ES-I3 (cell line): ENCODE data around the gene TOMM6.

ENCODE experiments used
- H3K36me3 ChIP-seq: 2 replicates; pipeline ENCODE4 v1.6.1; 2013; ENCODE audit warnings: mild to moderate bottlenecking, low read length, control low read depth, moderate library complexity; ENCODE audit not compliant: insufficient read depth
- H3K4me1 ChIP-seq: 2 replicates; pipeline ENCODE4 v1.6.1; 2013; ENCODE audit warnings: mild to moderate bottlenecking, control low read depth, low read length; ENCODE audit not compliant: insufficient read depth
- H3K9ac ChIP-seq: 2 replicates; pipeline ENCODE4 v1.6.1; 2013; ENCODE audit warnings: low read depth, mild to moderate bottlenecking, low read length, moderate library complexity
- H3K9me3 ChIP-seq: 2 replicates; pipeline ENCODE4 v1.6.1; 2013; ENCODE audit warnings: mild to moderate bottlenecking, low read length, moderate library complexity; ENCODE audit not compliant: control insufficient read depth, insufficient read depth

TOMM6 gene

DNA sequence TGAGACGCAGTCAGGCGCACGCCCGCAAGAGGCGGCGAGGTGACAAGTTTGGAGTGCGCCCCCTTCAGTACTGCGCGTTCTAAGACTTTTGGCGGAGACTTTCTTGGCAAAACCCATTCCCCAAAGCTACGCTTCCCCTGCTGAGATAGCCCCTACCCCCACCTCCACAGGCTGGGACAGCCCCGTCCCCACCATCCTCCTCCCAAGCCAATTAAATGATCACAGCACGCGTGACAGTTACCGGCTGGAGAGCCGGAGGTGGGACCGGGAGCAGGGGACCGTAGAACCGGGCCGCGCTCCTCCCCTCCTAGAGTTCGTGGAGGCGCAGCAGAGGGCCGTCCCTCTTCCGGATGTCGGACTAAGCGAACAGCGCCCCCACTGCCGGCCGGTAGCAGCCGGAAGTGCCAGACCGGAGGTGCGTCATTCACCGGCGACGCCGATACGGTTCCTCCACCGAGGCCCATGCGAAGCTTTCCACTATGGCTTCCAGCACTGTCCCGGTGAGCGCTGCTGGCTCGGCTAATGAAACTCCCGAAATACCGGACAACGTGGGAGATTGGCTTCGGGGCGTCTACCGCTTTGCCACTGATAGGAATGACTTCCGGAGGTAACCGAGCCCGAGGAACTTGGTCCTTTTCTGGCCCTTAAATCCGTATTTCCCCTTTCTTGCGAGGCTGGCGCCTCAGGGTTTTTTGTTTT lies at the start of gene TOMM6:
Gene TOMM6, plus strand, starts transcription at position 476 of the 699 bp plus-strand sequence. Its CDS starts 4 bp downstream, at position 480.
- peaks cover 15% of the 10 kb centered on the region for H3K36me3 ChIP-seq
- no peaks in the 10 kb centered on the region for H3K9me3 ChIP-seq
- no peaks in the 10 kb centered on the region for H3K4me1 ChIP-seq
- peak within 1 kb of the TSS; percentile 81 for H3K9ac ChIP-seq

DNA sequence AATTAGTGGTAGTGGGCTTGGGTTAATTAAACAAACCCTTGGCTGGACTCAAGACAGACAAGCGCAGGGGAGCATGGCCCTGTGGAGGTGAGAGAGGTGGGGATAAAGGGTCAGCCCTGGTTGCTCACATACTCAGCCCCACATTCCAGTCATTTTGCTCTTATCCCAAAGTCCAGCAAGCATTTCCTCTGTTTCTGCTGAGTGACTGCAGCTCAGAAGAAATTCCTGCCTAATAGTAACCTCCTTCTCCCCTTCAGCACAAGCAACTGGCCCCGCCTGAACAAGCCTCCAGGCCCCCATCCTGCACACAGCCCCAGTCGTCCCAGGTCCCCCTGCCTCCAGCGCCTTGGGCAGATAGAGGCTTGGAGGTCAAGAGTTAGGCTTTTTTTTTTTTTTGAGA lies 48.5 kb upstream of the TOMM6 start:
- Histone ChIP-seq H3K4me1 (peaks cover 7% of the 10 kb centered on the region; the same call in 1 of the 2 replicates), H3K9me3 (no peaks in the 10 kb centered on the region), H3K9ac (no peak overlapping the region), H3K36me3 (no peaks in the 10 kb centered on the region)

DNA sequence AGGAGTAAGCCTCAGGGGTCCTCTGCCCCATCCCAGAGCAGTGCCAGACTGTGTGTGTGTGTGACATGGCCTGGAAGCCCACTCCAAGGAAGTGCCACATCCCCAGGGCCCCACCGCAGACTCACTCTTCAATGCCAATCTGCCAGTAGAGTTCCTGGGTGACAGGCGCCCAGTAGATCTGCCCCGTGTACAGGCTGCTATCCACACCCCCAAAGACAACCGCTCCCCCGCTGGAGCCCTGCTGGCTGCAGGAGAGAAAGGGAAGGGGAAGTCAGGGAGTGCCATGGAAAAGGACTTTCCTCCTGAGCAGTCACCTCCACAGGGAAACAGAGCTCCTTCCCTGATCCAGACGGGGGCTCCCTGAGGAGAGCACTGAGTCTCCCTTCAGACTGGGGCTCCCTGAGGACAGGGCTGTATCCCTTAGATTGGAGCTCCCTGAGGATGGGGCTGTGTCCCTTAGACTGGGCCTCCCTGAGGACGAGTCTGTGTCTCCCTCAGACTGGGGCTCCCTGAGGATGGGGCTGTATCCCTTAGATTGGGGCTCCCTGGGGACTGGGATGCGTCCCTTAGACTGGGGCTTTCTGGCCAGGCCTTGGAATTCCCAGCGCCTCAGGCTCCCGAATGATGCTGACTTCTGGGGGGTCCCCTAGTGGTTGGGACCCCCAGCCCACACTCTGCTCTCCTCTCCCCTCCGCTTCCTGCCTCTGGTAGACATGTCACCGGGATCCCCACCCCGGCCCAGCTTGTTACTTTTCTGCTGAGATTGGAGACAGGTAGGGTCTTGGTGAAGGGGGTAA lies 46.9 kb upstream of the TOMM6 start:
- no peak overlapping the region for H3K9ac ChIP-seq
- H3K9me3 ChIP-seq = no peaks in the 10 kb centered on the region
- no peaks in the 10 kb centered on the region for H3K36me3 ChIP-seq
- peaks cover 7% of the 10 kb centered on the region; the same call in 1 of the 2 replicates for H3K4me1 ChIP-seq

- no peaks in the 10 kb centered on the region for H3K36me3 ChIP-seq
- no peaks in the 10 kb centered on the region for H3K9me3 ChIP-seq
- H3K9ac ChIP-seq = no peak overlapping the region
- H3K4me1 ChIP-seq = peaks cover 4% of the 10 kb centered on the region; the same call in 1 of the 2 replicates
Observed at GRCh38 chr6:41741625-41742490, 45.6 kb upstream of the TOMM6 start.

DNA sequence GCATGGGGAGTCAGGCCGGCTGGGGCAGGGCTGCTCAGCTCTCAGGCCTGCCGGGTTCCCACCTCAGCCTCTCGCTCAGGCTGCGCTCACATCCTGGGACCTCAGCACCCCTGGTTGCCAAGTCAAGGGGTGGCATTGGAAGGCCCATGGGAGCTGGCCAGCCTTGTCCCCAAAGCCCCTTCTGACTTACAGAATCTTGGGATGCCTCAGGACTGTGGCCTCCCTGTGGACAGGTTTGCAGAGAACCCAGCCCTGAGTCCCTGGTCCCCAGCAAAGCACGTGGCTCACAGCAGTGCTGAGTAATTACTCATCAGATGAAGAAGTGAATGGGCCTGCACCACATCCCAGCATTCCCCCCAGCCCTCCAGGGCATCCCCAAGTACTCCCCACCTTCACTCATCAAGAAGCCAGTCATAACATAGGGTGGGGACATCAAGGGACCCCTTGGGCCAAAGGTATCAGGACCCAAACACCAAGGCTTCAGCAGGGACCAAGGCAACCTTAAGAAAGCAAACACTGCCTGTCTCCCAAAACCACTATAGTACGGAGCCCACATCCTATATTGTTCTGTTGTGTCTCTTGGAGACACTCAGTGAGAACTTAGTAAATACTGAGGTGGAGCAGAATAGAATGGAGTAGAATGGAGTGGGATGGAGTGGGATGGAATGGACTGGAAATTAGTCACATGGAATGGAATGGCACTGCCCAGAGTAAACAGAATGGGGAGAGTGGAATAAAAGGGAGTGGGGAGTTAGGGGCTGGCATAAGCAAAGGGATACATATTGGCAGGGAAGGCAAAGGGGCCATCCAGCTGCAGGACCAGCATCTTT lies 43.9 kb upstream of the TOMM6 start:
- Histone ChIP-seq H3K36me3 (no peaks in the 10 kb centered on the region), H3K4me1 (peaks cover 4% of the 10 kb centered on the region; the same call in 1 of the 2 replicates), H3K9me3 (no peaks in the 10 kb centered on the region), H3K9ac (no peak overlapping the region)

GRCh38 chr6:41744236-41744787 lies 43.2 kb upstream of the TOMM6 start:
- Histone ChIP-seq H3K9me3 (no peaks in the 10 kb centered on the region), H3K9ac (no peak overlapping the region), H3K36me3 (no peaks in the 10 kb centered on the region), H3K4me1 (no peaks in the 10 kb centered on the region)

DNA sequence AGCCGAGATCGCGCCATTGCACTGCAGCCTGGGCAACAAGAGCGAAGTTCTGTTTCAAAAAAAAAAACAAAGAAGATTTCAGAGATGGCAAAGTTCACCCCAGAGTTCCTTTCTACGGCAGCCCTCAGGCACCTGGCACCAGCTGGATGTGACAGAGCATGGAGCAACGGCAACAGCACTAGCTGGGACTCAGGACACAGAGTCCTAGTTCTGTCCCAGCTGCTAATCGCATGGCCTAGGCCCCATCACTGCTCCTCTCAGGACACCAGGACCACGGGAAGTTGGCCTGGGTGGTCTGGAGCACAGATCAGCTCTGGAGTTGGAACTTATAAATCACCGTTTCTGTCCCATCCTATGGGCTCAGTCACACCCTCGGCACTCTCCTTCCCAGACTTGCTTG lies 41.4 kb upstream of the TOMM6 start:
- H3K36me3 ChIP-seq = no peaks in the 10 kb centered on the region
- no peak overlapping the region for H3K9ac ChIP-seq
- H3K9me3 ChIP-seq = no peaks in the 10 kb centered on the region
- no peaks in the 10 kb centered on the region for H3K4me1 ChIP-seq

DNA sequence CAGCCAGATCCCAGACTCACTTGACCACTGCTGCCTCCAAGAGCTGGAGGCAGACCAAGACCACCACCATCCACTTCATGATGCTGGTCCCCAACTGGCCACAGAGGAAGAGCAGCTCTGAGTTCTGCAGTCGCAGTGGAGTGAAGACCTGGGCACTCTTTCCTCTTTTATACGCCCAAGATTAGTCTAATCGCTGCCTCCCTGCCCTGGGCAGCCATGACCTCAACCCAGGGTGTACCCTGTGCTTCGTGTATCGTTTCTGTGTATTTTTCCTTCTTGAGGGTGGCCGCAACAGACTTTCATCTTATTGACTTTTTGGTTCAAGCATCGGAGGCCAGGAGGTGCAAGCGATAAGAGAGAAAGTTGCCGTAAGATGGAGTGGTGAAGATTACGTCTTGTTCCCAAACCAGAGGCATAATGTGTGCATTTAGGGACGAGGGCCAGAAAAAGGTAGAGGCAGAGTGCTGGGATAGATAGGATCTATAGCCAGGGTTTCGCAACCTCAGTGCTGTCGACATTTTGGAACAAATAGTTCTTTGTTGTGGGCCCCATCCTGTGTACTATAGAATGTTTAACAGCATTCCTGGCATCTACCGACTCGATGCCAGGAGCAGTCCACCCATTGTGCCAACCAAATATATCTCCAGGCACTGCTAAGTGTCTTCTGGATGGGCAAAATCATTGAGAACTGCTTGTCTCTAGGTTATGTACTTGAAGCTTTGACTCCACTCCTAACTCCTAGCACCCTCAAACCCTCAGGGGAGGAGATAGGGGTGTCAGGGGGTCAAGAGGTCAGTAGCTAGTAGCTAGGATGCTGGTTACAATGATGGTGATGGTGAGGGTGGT lies 40.0 kb upstream of the TOMM6 start, which contains the start of gene PGC:
Gene PGC, minus strand, starts transcription at position 142 of the 846 bp plus-strand sequence. Its CDS starts 63 bp downstream, at position 79.
- H3K36me3 ChIP-seq = no peaks in the 10 kb centered on the region
- H3K9ac ChIP-seq = no peak within 1 kb of the TSS
- no peaks in the 10 kb centered on the region for H3K9me3 ChIP-seq
- H3K4me1 ChIP-seq = no peaks in the 10 kb centered on the region

- no peaks in the 10 kb centered on the region for H3K4me1 ChIP-seq
- H3K9me3 ChIP-seq = no peaks in the 10 kb centered on the region
- H3K36me3 ChIP-seq = no peaks in the 10 kb centered on the region
- H3K9ac ChIP-seq = no peak overlapping the region
Observed at GRCh38 chr6:41748102-41748477, 39.4 kb upstream of the TOMM6 start.

GRCh38 chr6:41748542-41748941 lies 39.0 kb upstream of the TOMM6 start:
- Histone ChIP-seq H3K36me3 (no peaks in the 10 kb centered on the region), H3K9ac (no peak overlapping the region), H3K9me3 (no peaks in the 10 kb centered on the region), H3K4me1 (no peaks in the 10 kb centered on the region)

GRCh38 chr6:41750374-41750773 lies 37.1 kb upstream of the TOMM6 start:
- no peaks in the 10 kb centered on the region for H3K9me3 ChIP-seq
- H3K9ac ChIP-seq = no peak overlapping the region
- H3K36me3 ChIP-seq = no peaks in the 10 kb centered on the region
- H3K4me1 ChIP-seq = no peaks in the 10 kb centered on the region

DNA sequence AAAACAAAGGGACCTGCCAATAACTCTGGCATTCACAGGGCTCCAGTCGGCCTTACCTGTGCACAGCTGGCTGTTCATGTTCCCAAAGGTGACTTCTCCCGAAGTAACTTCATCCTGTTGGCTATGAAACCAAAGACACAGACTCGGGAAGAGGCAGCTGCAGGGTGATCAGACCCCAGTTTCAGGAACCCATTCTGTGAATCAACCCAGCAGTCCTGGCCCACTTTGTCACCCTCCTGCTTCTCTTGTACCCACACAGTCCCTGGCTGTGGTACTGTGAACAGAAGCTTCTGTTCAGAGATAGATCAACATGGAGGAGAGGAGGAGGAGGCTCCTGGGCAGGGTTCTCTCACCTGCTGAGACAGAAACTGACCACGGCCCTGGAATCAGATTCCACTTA lies 31.6 kb upstream of the TOMM6 start:
- Histone ChIP-seq H3K9me3 (no peaks in the 10 kb centered on the region), H3K9ac (no peak overlapping the region), H3K36me3 (no peaks in the 10 kb centered on the region), H3K4me1 (no peaks in the 10 kb centered on the region)

GRCh38 chr6:41756354-41756753 lies 31.1 kb upstream of the TOMM6 start:
- H3K4me1 ChIP-seq = no peaks in the 10 kb centered on the region
- H3K9me3 ChIP-seq = no peaks in the 10 kb centered on the region
- H3K9ac ChIP-seq = no peak overlapping the region
- H3K36me3 ChIP-seq = no peaks in the 10 kb centered on the region
